Measurements from ENCODE around the gene RNF4.
"Not testable (repeated sequence)": the region's sequence is repeated elsewhere in the genome, so short reads cannot be mapped to it uniquely, and the experiment has no call there.

The RNF4 gene

GRCh38 chr4:2459589-2460349 is 9.1 kb upstream of the RNF4 start:
- no peak overlapping the region for H3K4me3 ChIP-seq (ENCODE audit: low read length)
- TF ChIP-seq ZNF274 (IDR thresholded peaks at IDR 0.05; ENCODE audit: low read depth, low read length), result no peak

- no peak for TF ChIP-seq ZNF274 (IDR thresholded peaks at IDR 0.05; ENCODE audit: low read depth, low read length)
- H3K4me3 ChIP-seq (ENCODE audit: low read length), result no peak overlapping the region
Measured at GRCh38 chr4:2461246-2461960, 7.5 kb upstream of the RNF4 start.

- peak overlapping the region; percentile 20; the same call in 1 of the 2 replicates for H3K4me3 ChIP-seq (ENCODE audit: low read length)
Measured at GRCh38 chr4:2462218-2462991, 6.5 kb upstream of the RNF4 start.

GRCh38 chr4:2462992-2463762 is 5.7 kb upstream of the RNF4 start:
- no peak for TF ChIP-seq ZNF274 (IDR thresholded peaks at IDR 0.05; ENCODE audit: low read depth, low read length)
- no peak overlapping the region for H3K4me3 ChIP-seq (ENCODE audit: low read length)

More at GRCh38 chr4:2462218-2462991, 6.5 kb upstream of the RNF4 start:
- TF ChIP-seq ZNF274 (IDR thresholded peaks at IDR 0.05; ENCODE audit: low read depth, low read length), result no peak

- no peak overlapping the region for H3K4me3 ChIP-seq (ENCODE audit: low read length)
- TF ChIP-seq ZNF274 (IDR thresholded peaks at IDR 0.05; ENCODE audit: low read depth, low read length), result no peak
Measured at GRCh38 chr4:2465032-2465431, 3.9 kb upstream of the RNF4 start.

- not testable (repeated sequence) for H3K4me3 ChIP-seq (ENCODE audit: low read length)
Measured at GRCh38 chr4:2465544-2465943, 3.4 kb upstream of the RNF4 start.

GRCh38 chr4:2469192-2469984 is 482 bp downstream of the RNF4 start:
- TF ChIP-seq ZNF274 (IDR thresholded peaks at IDR 0.05; ENCODE audit: low read depth, low read length), result no peak
- H3K4me3 ChIP-seq (ENCODE audit: low read length), result peak overlapping the region; percentile 100

- TF ChIP-seq ZNF274 (IDR thresholded peaks at IDR 0.05; ENCODE audit: low read depth, low read length), result no peak
- H3K4me3 ChIP-seq (ENCODE audit: low read length), result peak overlapping the region; percentile 22; the same call in 1 of the 2 replicates
Measured at GRCh38 chr4:2470791-2471190, 1.9 kb downstream of the RNF4 start.

- H3K4me3 ChIP-seq (ENCODE audit: low read length), result no peak overlapping the region
- TF ChIP-seq ZNF274 (IDR thresholded peaks at IDR 0.05; ENCODE audit: low read depth, low read length), result no peak
Measured at GRCh38 chr4:2472187-2472586, 3.3 kb downstream of the RNF4 start.

GRCh38 chr4:2478229-2478628 is 9.3 kb downstream of the RNF4 start:
- TF ChIP-seq ZNF274 (IDR thresholded peaks at IDR 0.05; ENCODE audit: low read depth, low read length), result no peak
- H3K4me3 ChIP-seq (ENCODE audit: low read length), result no peak overlapping the region

GRCh38 chr4:2480649-2481048 is 11.7 kb downstream of the RNF4 start:
- TF ChIP-seq ZNF274 (IDR thresholded peaks at IDR 0.05; ENCODE audit: low read depth, low read length), result no peak
- no peak overlapping the region for H3K4me3 ChIP-seq (ENCODE audit: low read length)

GRCh38 chr4:2482192-2482591 is 13.3 kb downstream of the RNF4 start:
- no peak for TF ChIP-seq ZNF274 (IDR thresholded peaks at IDR 0.05; ENCODE audit: low read depth, low read length)
- no peak overlapping the region; the same call in 1 of the 2 replicates for H3K4me3 ChIP-seq (ENCODE audit: low read length)

GRCh38 chr4:2482693-2483092 is 13.8 kb downstream of the RNF4 start:
- no peak for TF ChIP-seq ZNF274 (IDR thresholded peaks at IDR 0.05; ENCODE audit: low read depth, low read length)
- H3K4me3 ChIP-seq (ENCODE audit: low read length), result no peak overlapping the region; the same call in 1 of the 2 replicates

Data from GM08714 (cell line).